ENCODE results near the gene SASH1. TPM values are rescaled to one million over a fixed set of nuclear protein-coding genes. Genes with fewer than 3 reads are reported as not detected.

Gene SASH1
- polyA plus RNA-seq, 3 donors: 25.2 to 33.8 (median 27.3) TPM

DNA sequence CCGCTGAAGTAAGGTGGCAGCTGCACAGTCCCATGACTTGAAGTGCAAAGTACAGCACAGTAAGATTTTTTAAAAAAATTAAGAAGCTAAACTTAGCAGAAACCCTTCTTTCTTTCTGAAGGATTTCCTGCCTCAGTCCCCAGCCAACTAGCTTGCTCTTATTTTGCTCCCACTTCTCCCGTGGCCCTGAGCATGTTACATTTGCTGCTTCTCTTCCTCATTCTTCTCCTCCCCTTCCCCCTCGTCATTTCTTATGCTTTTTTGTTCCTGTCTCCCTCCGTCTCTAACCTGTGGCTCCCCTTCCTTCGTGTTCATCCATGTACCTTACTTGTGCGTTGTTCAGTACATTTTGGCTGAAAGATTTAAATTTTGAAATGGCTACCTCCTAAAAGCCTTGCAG lies 123.0 kb downstream of the SASH1 start:
- DNase-seq (ENCODE audit: extremely low read depth in 1 of 11, low read depth in 9 of 11, low spot score in 4 of 11): no peak

DNA sequence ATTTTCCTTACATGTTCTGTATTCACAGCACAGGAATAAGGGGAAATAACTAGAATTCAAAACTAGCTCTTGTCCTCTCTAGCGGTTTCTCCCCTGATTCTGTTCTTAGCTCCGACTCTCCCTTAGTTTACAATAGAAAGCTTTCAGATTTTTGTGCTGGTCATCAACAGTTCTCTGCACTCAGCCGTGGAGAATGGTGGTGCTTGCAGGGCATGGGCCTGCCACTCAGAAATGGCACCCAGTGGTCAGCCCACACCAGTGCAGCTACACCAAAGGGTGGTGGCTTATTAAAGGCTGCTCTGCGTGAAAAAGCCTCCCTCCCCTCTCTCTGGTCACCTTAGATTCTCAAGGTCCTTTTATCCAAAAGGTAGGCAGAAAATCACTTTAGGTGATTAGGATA lies 123.5 kb downstream of the SASH1 start:
- DNase-seq (ENCODE audit: extremely low read depth in 1 of 11, low read depth in 9 of 11, low spot score in 4 of 11): no peak

DNA sequence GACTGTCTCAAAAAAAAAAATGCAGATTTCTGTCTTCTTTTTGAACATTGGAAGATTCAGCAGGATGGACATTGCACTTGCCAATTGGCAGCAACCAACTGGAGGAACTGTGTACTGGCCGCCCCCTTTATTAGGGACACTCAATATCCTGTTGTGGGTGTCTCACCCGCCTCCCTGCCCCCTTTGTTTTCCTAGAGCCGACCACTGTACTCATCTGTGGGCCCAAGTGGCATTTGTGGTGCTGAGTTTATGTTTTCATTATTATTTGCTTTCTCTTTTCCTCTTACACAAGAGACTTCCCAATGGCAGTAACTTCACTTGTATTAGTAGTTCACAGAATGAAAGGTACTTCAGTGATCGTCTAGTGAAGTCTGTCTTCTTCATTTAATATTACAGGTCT lies 125.3 kb downstream of the SASH1 start:
- DNase-seq (ENCODE audit: extremely low read depth in 1 of 11, low read depth in 9 of 11, low spot score in 4 of 11): no peak

DNA sequence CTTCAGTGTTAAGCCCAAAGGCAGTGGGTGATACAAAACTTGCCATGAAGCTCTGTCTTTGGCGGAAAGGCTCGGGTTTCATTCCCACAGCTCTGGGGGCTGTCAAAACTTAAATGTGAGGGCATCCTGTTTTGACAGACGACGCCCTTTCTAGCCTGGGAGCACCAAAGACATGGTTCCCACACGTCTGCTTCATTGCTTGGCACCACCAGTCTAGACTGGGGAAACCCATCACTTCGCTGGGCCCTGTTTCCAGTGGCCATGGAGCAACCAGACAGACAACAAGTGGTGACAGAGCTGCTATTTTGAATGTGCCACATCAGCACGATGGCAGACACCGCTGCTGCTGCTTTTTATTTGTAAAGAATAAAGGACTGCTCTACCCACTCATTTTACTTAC lies 127.5 kb downstream of the SASH1 start:
- no peak for DNase-seq (ENCODE audit: extremely low read depth in 1 of 11, low read depth in 9 of 11, low spot score in 4 of 11)

DNA sequence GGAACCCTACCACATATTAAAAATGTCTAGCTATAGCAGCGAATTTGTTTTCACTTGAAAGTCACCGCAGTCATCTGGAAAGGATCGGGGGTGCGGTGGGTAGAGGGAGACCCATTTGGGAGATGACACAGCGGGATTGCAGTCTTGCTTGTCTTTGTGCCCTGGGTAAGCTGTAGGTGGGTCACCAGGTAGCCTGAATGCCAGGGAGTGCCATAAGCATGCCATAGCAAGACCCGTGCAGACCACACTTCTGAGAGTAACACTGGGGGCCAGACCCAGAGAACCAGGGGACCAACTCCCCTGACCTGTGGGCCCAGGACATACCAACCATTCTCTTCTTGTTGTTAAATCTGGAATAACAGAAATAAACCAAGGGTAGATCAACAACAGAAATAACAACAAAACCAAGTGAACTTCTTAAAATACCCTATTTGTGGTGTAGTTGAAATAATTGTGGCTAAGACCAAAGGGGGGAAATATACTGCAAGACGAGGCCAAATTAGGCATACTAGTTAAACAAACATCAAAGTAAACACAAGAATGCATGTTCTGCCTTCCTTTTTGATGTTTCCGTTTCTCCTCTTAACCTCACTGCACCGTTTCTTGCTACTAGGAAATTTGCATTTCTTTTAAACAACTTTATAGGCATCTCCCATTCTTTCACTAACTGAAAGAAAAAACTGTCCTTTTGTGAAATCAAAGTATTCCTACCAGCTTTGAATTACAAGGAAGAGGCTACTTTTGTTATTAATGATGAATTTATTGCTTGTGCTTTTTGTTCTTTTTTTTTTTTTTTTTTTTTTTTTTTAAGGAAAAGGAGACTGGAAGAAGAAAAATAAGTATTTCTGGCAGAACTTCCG lies 128.2 kb downstream of the SASH1 start:
- no peak for DNase-seq (ENCODE audit: extremely low read depth in 1 of 11, low read depth in 9 of 11, low spot score in 4 of 11)

DNA sequence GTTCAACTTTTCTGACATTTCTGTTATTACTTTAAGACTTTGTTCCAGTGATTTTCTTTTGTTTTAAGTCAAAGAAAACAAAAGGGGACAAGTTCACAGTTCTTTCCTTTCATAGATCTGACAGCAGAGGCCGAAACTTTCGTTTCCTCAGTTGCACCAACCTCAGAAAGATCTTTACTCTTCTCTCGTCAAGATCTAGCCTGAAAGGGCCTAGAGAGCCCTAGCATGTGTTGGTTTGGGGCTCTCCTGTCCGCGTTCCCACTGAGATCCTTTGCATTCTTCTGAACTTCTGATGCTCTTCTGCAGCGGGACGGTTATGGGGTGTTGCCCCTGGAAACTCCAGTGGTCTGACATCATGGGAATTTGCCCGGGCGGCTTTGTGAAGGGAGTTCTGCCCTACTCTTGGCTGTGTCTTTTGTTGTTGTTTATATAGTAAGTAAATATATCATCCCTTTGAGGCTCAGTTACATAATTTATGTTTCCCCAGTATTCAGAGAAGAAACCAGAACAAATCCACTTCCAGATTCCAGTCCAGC lies 129.1 kb downstream of the SASH1 start:
- DNase-seq (ENCODE audit: extremely low read depth in 1 of 11, low read depth in 9 of 11, low spot score in 4 of 11): peak in 8 of 11 donors; percentile 25 to 58 (median 45)

DNA sequence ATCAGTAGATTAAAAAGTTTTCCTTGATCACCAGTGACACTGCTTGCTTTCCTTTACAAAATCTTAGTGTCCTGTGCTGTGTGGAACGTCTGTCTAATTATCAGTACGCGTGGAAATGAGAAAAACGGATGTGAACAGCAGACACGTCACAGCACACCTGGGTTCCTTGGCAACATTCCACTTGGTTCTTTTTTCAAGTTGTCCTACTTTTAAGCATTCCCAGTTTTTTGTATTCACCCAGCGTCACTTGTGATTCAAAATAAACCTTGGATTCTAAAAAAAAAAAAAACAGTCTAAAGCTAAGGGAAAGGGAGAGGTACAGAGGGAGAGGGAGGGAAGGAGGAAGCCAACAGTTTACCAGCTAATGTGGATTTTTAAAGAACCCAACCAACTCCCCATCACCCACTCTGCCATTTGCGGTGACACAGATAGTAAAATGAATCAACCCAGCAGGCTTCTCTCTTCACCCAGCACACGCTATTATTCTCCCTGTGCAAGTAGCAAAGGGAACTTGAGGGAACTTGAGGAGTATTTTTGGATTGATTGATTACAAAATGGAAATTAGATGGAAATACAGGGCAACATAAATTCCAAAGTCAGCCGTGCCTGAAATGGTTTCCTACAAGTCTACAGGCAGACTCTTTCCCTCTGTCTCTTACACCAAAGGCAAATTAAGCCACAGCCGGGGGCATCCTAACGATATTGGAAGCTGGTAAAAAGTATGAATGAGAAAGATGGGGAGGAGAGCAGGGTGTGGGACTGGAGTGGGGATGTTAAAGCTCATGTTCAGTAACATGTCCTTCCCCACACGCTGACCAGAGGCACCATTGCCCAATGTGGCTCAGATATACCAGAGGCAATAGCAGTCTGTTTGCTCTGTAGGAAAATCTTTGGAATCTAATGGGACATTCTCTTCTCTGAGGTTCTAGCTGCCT lies 129.8 kb downstream of the SASH1 start:
- DNase-seq (ENCODE audit: extremely low read depth in 1 of 11, low read depth in 9 of 11, low spot score in 4 of 11): peak in 3 of 11 donors; percentile 21 to 38 (median 26)

DNA sequence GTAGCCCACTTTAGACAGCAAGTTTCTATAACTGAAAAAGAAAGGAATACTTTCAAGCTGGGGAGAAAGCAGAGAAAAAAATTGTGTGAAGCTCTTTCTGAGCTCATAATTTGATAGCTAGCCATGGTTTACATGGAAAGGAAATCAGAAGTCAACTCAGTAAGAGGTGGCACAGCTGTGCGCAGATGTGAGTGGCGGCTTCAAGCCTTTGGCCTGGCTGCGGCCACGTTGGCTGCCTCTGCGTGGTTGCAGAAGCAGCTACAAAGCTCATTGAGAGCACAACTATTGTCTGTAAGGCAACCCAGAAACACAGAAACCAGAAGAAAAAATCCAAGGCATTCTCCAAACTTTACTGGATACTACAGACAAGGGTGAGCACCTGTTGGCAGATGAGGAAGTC lies 136.9 kb downstream of the SASH1 start:
- no peak for DNase-seq (ENCODE audit: extremely low read depth in 1 of 11, low read depth in 9 of 11, low spot score in 4 of 11)

DNA sequence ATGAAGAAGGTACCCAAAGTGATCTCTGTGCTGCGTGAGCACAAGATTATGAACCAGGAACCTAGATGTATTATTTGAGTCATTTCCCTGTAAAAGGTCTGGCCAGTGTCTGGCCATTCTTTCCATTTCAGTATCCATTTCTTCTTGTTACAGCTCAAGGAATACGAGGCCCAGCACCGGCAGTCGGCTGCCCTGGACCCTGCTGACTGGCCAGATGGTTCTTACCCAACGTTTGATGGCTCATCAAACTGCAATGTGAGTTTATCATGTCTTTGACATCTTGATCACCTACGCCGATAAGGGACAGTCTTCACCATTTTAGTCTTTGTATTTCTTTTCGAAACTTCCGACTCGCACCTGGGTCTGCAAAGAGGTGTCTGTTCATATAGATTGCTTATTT lies 144.8 kb downstream of the SASH1 start:
- no peak for DNase-seq (ENCODE audit: extremely low read depth in 1 of 11, low read depth in 9 of 11, low spot score in 4 of 11)

DNA sequence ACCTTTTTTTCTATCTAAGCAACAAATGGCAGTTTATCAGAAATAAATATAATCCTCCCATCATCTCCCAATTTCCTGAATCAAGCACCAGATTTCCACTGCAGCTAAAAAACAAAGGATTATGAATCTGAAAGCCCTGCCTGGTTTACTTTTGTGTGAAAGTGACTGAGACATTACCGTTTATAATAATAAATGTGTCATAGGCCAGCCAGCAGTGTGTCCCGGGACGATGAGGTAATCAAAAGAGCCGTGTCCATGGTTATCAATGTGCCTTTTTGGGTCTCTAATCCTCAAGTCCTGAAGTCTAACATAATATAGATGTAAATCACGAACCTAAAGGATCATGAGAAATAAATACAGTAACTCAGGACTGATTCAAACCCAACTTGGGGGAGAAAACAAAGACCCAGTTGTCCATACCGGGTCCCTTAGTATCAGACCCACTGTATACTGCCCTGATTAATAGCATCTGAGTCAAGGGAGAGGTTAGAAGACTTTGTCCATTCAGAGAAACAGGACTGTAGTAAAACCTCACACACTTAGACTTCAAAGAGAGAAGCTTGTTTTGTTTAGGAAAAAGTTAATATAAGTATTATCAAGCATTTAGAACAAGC lies 149.1 kb downstream of the SASH1 start:
- no peak for DNase-seq (ENCODE audit: extremely low read depth in 1 of 11, low read depth in 9 of 11, low spot score in 4 of 11)

DNA sequence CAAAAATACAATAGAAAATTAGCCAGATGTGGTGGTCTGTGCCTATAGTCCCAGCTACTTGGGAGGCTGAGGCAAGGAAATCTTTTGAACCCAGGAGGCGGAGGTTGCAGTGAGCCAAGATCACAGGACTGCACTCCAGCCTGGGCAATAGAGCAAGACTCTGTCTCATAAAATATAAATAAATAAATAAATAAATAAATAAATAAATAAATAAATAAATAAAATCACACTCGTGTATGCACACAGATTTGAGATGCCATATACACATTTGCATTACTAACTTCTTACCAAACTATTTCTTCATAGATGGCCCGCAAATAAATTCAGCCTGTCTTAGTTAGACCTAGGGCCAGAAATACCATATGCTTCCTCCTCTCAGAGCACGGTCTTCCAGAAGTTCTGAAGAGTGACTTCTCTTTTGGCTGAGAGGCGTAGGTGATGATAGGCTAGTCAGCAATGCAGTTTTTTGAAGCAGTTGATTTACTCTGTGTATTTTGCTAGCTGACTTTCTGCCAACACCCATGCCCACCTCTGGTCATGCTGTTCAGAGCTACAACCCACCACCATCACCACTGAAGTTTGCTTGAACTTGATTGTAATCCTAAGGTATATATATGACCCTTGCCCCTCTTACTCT lies 150.1 kb downstream of the SASH1 start:
- DNase-seq (ENCODE audit: extremely low read depth in 1 of 11, low read depth in 9 of 11, low spot score in 4 of 11): no peak

DNA sequence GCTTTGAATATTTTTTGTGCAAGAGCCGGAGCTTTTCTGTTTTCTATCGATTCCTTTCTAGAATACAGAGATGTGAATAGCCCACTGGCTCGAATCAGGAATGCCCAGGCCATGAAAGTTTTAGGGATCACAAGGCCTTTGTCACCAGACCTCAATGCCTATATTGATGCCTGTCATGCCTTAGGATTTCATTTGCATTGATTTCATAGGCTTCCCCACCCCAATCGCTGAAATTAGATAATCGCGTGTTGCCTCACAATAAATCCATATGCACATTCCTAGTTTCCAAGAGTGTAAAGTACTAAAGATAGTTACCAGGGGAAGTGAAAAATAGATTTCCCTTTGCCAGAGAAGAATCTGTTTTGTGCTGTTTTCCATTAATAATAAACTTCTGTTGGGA lies 150.8 kb downstream of the SASH1 start:
- DNase-seq (ENCODE audit: extremely low read depth in 1 of 11, low read depth in 9 of 11, low spot score in 4 of 11): no peak

DNA sequence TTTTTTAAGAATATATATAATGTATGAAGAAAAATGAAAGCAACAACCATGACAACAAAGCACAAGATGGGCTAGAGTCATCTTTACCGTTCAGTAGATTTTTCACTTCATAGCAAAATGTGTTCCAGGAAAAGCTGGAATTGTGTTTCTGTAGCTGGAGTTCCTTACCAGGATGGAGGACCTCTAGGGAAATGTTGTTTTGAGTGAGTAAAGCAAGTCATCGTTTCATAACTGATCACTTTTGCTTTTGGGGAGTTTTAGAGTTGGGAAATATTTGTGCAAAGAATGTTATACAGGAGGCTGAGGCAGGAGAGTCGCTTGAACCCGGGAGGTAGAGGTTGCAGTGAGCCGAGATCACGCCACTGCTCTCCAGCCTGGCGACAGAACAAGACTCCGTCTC lies 151.6 kb downstream of the SASH1 start:
- DNase-seq (ENCODE audit: extremely low read depth in 1 of 11, low read depth in 9 of 11, low spot score in 4 of 11): no peak

DNA sequence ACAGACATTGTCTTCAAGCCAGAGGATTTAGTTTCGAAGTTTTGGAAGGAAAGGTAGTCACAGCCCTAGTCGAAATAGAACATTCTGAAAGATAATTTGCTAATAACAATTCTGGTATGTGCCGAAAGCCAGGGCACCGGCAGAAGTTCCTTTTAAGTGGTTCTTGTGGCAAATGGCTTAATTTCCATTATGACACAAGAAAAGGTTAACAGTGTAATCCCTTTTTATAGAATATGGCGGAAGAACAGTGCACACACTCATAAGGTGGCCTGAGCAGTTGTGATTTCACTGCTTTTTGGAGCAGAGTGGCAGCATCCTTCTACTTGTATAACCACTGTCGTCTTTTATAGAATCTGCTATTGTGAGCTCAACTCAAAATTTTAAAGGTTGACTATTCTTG lies 152.4 kb downstream of the SASH1 start:
- no peak for DNase-seq (ENCODE audit: extremely low read depth in 1 of 11, low read depth in 9 of 11, low spot score in 4 of 11)

DNA sequence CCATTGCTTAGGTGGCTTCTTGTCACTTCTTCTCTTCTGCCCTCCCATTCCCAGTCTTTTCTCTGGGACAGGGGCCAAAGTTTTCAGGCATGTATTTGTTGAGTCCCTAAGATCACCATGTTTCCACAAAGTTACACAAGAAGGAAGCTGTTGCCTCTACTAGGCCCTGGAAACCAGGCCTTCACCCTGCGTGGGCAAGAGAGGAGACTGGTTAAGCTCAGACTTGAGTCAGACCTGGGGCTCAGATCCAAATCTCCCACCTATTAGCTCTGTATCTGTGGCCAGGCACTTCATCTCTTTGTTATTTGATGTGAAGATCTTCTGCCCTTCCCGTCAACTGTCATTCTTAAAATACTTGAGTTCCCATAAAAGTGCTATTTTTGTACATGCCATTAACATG lies 154.6 kb downstream of the SASH1 start:
- no peak for DNase-seq (ENCODE audit: extremely low read depth in 1 of 11, low read depth in 9 of 11, low spot score in 4 of 11)

DNA sequence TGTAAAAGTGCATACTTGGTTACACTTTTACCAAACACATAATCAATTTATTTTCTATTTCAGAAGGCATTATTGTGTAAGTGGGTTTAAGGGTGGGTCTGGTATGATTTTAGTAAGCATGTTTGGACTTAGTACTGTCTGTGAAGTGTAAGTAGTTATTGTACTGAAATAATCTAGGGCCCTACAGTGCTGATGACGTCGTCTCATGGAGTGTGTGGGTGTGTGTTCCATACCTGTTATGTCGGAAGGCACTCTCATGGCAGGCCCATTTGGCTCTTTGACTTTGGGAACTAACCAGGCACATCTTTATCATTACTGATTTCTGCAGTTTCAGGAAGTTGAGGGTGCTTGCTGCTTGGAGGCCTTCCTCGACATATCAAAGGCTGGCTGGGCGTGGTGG lies 155.1 kb downstream of the SASH1 start:
- DNase-seq (ENCODE audit: extremely low read depth in 1 of 11, low read depth in 9 of 11, low spot score in 4 of 11): no peak

DNA sequence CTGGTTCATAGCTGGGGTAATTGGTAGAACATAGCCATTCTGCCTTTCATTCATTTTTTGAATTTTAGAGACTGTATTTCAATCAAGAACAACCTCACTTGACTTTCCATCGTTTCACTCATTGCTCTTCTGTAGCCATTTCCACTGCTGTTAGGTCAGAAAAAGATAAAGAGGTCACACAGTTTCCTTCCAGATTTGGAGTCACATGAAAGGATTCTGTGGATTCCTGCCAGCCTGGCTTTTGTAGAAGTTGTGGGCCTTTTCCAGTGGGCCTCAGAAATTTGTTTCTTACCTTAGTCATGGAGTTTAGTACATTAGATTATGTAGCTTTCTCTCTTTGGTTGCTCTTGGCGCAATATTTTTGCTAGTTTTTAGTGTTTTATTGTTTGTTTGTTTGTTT lies 157.8 kb downstream of the SASH1 start:
- DNase-seq (ENCODE audit: extremely low read depth in 1 of 11, low read depth in 9 of 11, low spot score in 4 of 11): no peak

DNA sequence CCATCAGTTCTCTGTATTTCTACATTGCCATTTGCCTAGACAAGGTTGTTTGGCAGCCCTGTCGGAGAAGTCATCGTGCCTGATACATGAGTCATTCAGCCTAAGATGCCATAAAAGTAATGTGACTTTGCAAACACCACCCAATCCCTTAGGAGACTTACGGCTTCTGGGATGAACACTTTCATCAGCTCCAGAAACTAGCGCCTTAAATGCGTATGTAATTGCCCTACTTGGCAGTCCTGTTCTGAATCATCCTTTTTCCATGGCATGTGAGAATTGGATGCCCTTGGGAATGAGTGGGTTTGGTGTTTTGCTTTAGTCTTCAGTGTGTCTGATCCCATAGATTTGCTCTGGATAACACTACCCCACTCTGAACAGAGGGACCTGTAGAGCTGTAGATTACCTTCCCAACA lies 158.5 kb downstream of the SASH1 start:
- DNase-seq (ENCODE audit: extremely low read depth in 1 of 11, low read depth in 9 of 11, low spot score in 4 of 11): no peak
